ENCODE data around the gene CCDC3. TPM values are rescaled to one million over a fixed set of nuclear protein-coding genes. Genes with fewer than 3 reads are reported as not detected.
A peak's percentile ranks its signal among the peaks of the same experiment; 100 is the strongest.
"Not testable (repeated sequence)": the region's sequence is repeated elsewhere in the genome, so short reads cannot be mapped to it uniquely, and the experiment has no call there.

The CCDC3 gene
- total and polyA plus RNA-seq, 4 donors = 2.2 to 12.3 (median 6.6) TPM

DNA sequence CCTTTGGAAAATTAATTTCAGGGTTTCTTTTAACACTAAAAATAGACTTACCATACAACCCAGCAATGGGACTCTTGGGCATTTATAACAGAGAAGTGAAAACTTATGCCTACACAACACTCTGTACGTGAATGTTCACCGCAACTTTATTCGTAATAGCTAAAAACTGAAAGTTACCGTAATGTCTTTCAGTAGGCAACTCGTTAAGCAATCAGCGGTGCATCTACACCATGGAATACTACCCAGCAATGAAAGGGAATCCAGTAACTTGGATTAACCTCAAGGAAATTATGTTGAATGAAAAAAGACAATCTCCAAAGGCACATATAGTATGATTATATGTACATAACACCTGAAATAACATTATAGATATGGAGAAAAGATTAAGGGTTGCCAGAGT, 16.2 kb downstream of the CCDC3 start:
- no peak for TF ChIP-seq RXRA (IDR thresholded peaks at IDR 0.05)
- TF ChIP-seq RAD21 (IDR thresholded peaks at IDR 0.05) = no peak
- H3K9ac ChIP-seq (ENCODE audit: low read depth in 1 of 2, low read length in 2 of 2) = no peak overlapping the region
- DNase-seq (ENCODE audit: low spot score) = no peak
- H3K27ac ChIP-seq (ENCODE audit: low read depth in 1 of 2, low read length in 2 of 2) = no peak overlapping the region
- no peak overlapping the region for H3K4me3 ChIP-seq (ENCODE audit: low read depth in 1 of 3, low read length in 3 of 3)
- H3K9me3 ChIP-seq (ENCODE audit: control insufficient read depth in 4 of 4, low read length in 3 of 4) = peaks cover 0 to 6% (median 1%) of the 10 kb centered on the region in 4 donors
- no peaks in the 10 kb centered on the region for H3K4me1 ChIP-seq (ENCODE audit: control insufficient read depth in 4 of 4, insufficient read depth in 4 of 4, low read length in 3 of 4)
- no peaks in the 10 kb centered on the region for H3K27me3 ChIP-seq (ENCODE audit: control insufficient read depth in 4 of 4, insufficient read depth in 4 of 4, low read length in 3 of 4)
- H3K36me3 ChIP-seq (ENCODE audit: control insufficient read depth in 4 of 4, insufficient read depth in 3 of 4, low read depth in 1 of 4, low read length in 3 of 4) = no peaks in the 10 kb centered on the region
- 96% methylated on average over 6 of the region's 6 CpGs for WGBS

DNA sequence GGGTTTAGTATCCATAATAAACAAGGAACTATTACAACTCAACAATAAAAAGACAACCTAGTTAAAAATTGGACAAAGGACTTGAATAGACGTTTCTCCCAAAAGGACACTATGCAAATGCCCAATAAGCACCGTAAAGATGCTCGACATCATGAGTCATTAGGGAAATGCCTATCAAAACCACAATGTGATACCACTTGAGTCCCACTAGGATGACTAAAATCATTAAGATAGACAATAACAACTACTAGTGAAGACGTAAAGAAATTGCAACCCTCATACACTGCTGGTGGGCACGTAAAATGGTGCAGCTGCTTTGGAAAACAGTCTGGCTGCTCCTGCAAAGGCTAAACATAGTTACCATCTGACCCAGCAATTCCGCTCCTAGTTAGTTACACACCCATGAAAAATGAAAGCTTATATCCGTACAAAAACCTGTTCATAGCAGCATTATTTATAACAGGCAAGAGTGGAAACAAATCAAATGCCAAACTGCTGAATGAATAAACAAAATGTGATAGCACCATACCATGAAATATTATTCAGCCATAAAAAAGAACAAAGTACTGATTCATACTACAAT, 17.3 kb downstream of the CCDC3 start:
- Histone ChIP-seq H3K9ac (ENCODE audit: low read depth in 1 of 2, low read length in 2 of 2) (no peak overlapping the region), H3K27ac (ENCODE audit: low read depth in 1 of 2, low read length in 2 of 2) (no peak overlapping the region), H3K9me3 (ENCODE audit: control insufficient read depth in 4 of 4, low read length in 3 of 4) (peaks cover 0 to 6% (median 1%) of the 10 kb centered on the region in 4 donors), H3K27me3 (ENCODE audit: control insufficient read depth in 4 of 4, insufficient read depth in 4 of 4, low read length in 3 of 4) (no peaks in the 10 kb centered on the region), H3K4me1 (ENCODE audit: control insufficient read depth in 4 of 4, insufficient read depth in 4 of 4, low read length in 3 of 4) (no peaks in the 10 kb centered on the region), H3K4me3 (ENCODE audit: low read depth in 1 of 3, low read length in 3 of 3) (peak overlapping the region in 1 of 3 donors; percentile 29), H3K36me3 (ENCODE audit: control insufficient read depth in 4 of 4, insufficient read depth in 3 of 4, low read depth in 1 of 4, low read length in 3 of 4) (no peaks in the 10 kb centered on the region)
- DNase-seq (ENCODE audit: low spot score) = no peak
- TF ChIP-seq, protein P1, sequence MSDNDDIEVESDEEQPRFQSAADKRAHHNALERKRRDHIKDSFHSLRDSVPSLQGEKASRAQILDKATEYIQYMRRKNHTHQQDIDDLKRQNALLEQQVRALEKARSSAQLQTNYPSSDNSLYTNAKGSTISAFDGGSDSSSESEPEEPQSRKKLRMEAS (IDR thresholded peaks at IDR 0.05) = no peak
- TF ChIP-seq, protein P2, sequence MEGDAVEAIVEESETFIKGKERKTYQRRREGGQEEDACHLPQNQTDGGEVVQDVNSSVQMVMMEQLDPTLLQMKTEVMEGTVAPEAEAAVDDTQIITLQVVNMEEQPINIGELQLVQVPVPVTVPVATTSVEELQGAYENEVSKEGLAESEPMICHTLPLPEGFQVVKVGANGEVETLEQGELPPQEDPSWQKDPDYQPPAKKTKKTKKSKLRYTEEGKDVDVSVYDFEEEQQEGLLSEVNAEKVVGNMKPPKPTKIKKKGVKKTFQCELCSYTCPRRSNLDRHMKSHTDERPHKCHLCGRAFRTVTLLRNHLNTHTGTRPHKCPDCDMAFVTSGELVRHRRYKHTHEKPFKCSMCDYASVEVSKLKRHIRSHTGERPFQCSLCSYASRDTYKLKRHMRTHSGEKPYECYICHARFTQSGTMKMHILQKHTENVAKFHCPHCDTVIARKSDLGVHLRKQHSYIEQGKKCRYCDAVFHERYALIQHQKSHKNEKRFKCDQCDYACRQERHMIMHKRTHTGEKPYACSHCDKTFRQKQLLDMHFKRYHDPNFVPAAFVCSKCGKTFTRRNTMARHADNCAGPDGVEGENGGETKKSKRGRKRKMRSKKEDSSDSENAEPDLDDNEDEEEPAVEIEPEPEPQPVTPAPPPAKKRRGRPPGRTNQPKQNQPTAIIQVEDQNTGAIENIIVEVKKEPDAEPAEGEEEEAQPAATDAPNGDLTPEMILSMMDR (IDR thresholded peaks at IDR 0.05; ENCODE audit: low read depth, low read length, missing input control) = no peak
- TF ChIP-seq FOXA1 (IDR thresholded peaks at IDR 0.05) = no peak
- TF ChIP-seq SP1 (IDR thresholded peaks at IDR 0.05) = no peak
- TF ChIP-seq TAF1 (conservative IDR thresholded peaks at IDR 0.05) = no peak
- no peak for TF ChIP-seq GABPA (IDR thresholded peaks at IDR 0.05 in 1 of 2, conservative IDR thresholded peaks at IDR 0.05 in 1 of 2)
- TF ChIP-seq EGR1 (IDR thresholded peaks at IDR 0.05; ENCODE audit: low read depth in 2 of 2) = no peak
- TF ChIP-seq HNF4G (IDR thresholded peaks at IDR 0.05) = no peak
- TF ChIP-seq FOXA2 (IDR thresholded peaks at IDR 0.05) = no peak
- 82% methylated on average over 7 of the region's 7 CpGs for WGBS

DNA sequence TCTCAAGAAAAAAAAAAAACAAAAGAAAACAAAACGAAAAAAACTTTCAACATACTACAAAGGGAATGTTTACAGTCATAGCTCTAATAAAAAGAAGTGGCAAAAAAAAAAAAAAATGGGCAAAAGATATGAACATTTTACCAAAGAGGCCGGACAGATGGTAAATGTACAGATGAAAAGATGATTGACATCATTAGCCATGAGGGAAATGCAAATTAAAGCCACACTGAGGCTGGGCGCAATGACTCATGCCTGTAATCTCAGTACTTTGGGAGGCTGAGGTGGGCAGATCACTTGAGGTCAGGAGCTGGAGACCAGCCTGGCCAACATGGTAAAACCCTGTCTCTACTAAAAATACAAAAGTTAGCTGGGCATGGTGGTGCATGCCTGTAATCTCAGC, 17.9 kb downstream of the CCDC3 start:
- not testable (repeated sequence) for H3K9me3 ChIP-seq (ENCODE audit: control insufficient read depth in 4 of 4, low read length in 3 of 4); H3K36me3 ChIP-seq (ENCODE audit: control insufficient read depth in 4 of 4, insufficient read depth in 3 of 4, low read depth in 1 of 4, low read length in 3 of 4); H3K27ac ChIP-seq (ENCODE audit: low read depth in 1 of 2, low read length in 2 of 2); H3K4me3 ChIP-seq (ENCODE audit: low read depth in 1 of 3, low read length in 3 of 3); H3K27me3 ChIP-seq (ENCODE audit: control insufficient read depth in 4 of 4, insufficient read depth in 4 of 4, low read length in 3 of 4); H3K9ac ChIP-seq (ENCODE audit: low read depth in 1 of 2, low read length in 2 of 2); H3K4me1 ChIP-seq (ENCODE audit: control insufficient read depth in 4 of 4, insufficient read depth in 4 of 4, low read length in 3 of 4); DNase-seq (ENCODE audit: low spot score)
- WGBS = 72% methylated on average over 3 of the region's 3 CpGs

DNA sequence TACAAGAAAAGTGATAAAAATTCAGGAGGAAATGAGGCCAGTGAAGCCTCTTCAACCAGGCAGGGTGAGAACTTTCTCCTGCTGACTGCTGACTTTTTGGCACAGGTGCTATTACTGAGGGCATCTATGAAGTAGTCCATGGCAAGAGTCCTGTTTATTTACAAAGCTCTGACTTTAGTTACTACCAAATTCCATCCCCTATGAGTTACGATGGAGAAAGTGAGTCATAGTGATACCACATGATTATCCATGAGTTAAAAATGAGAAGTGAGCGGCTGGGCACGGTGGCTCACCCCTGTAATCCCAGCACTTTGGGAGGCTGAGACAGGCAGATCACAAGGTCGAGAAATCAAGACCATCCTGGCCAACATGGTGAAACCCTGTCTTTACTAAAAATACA, 19.9 kb downstream of the CCDC3 start:
- H3K9ac ChIP-seq (ENCODE audit: low read depth in 1 of 2, low read length in 2 of 2) = no peak overlapping the region
- no peaks in the 10 kb centered on the region for H3K36me3 ChIP-seq (ENCODE audit: control insufficient read depth in 4 of 4, insufficient read depth in 3 of 4, low read depth in 1 of 4, low read length in 3 of 4)
- no peak overlapping the region for H3K27ac ChIP-seq (ENCODE audit: low read depth in 1 of 2, low read length in 2 of 2)
- H3K4me1 ChIP-seq (ENCODE audit: control insufficient read depth in 4 of 4, insufficient read depth in 4 of 4, low read length in 3 of 4) = no peaks in the 10 kb centered on the region
- DNase-seq (ENCODE audit: low spot score) = no peak
- WGBS = 86% methylated on average over 4 of the region's 4 CpGs
- no peak overlapping the region for H3K4me3 ChIP-seq (ENCODE audit: low read depth in 1 of 3, low read length in 3 of 3)
- no peaks in the 10 kb centered on the region for H3K27me3 ChIP-seq (ENCODE audit: control insufficient read depth in 4 of 4, insufficient read depth in 4 of 4, low read length in 3 of 4)
- peaks cover 0 to 6% (median 1%) of the 10 kb centered on the region in 4 donors for H3K9me3 ChIP-seq (ENCODE audit: control insufficient read depth in 4 of 4, low read length in 3 of 4)
- TF ChIP-seq SP1 (IDR thresholded peaks at IDR 0.05) (no peak), HNF4A (conservative IDR thresholded peaks at IDR 0.05) (no peak), GABPA (IDR thresholded peaks at IDR 0.05 in 1 of 2, conservative IDR thresholded peaks at IDR 0.05 in 1 of 2) (no peak), YY1 (IDR thresholded peaks at IDR 0.05) (no peak), RXRA (IDR thresholded peaks at IDR 0.05) (no peak), TAF1 (conservative IDR thresholded peaks at IDR 0.05) (no peak), FOXA2 (IDR thresholded peaks at IDR 0.05) (no peak), JUND (IDR thresholded peaks at IDR 0.05) (no peak), EGR1 (IDR thresholded peaks at IDR 0.05; ENCODE audit: low read depth in 2 of 2) (no peak), RAD21 (IDR thresholded peaks at IDR 0.05) (no peak)
- TF ChIP-seq, protein P1 (IDR thresholded peaks at IDR 0.05) = no peak
- TF ChIP-seq, protein P2 (IDR thresholded peaks at IDR 0.05; ENCODE audit: low read depth, low read length, missing input control) = no peak
- TF ChIP-seq, protein P3, sequence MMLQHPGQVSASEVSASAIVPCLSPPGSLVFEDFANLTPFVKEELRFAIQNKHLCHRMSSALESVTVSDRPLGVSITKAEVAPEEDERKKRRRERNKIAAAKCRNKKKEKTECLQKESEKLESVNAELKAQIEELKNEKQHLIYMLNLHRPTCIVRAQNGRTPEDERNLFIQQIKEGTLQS (IDR thresholded peaks at IDR 0.05) = no peak
- TF ChIP-seq, protein P4, sequence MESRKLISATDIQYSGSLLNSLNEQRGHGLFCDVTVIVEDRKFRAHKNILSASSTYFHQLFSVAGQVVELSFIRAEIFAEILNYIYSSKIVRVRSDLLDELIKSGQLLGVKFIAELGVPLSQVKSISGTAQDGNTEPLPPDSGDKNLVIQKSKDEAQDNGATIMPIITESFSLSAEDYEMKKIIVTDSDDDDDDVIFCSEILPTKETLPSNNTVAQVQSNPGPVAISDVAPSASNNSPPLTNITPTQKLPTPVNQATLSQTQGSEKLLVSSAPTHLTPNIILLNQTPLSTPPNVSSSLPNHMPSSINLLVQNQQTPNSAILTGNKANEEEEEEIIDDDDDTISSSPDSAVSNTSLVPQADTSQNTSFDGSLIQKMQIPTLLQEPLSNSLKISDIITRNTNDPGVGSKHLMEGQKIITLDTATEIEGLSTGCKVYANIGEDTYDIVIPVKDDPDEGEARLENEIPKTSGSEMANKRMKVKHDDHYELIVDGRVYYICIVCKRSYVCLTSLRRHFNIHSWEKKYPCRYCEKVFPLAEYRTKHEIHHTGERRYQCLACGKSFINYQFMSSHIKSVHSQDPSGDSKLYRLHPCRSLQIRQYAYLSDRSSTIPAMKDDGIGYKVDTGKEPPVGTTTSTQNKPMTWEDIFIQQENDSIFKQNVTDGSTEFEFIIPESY (IDR thresholded peaks at IDR 0.05) = no peak

Measured in liver (tissue), 9 donors.